ENCODE measurements around the gene KRTAP21-3. TPM values are rescaled to one million over a fixed set of nuclear protein-coding genes. Genes with fewer than 3 reads are reported as not detected.

KRTAP21-3 gene
- total and polyA plus RNA-seq, 10 of the 15 experiments (the other 5 are each of a cell fraction or from before 2014, with no cell fraction given), result not detected

DNA sequence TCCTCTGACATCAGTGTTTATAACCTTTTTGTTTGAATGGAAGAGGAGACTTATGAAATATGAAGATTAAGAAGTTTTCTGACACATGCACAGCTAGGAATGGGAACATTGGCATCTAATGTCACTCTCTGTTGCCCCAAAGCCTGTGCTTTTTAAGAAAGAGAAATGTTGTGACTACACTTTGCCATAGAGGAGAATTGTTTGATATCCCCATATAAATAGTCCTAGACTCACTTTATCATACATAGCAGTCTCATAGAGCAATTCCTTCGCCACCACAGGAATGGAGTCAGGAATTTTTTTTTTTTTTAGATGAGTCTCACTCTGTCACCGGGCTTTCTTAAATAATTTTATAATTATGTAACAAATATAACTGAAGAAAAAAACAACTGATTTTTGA lies 1.5 kb downstream of the KRTAP21-3 start:
- H3K36me3 ChIP-seq (ENCODE audit: control insufficient read depth in 2 of 2, insufficient read depth in 2 of 2, low read length in 1 of 2), result no peaks in the 10 kb centered on the region
- SMC1A ChIA-PET (ENCODE audit: uncharacterized antibody, unreplicated experiment), result interaction anchor here (0.6 kb wide), 1 partner anchor 253 kb away, joined by 3 read pairs; no protein-coding TSS in a partner anchor
- in situ Hi-C loops (cut with MboI), result no loop called here
- H3K27me3 ChIP-seq (replicated peaks in 1 of 2; ENCODE audit: control insufficient read depth in 2 of 2, insufficient read depth in 2 of 2, low read length in 1 of 2), result no peaks in the 10 kb centered on the region
- TF ChIP-seq PML (IDR thresholded peaks at IDR 0.05; ENCODE audit: low read length), result no peak
- TF ChIP-seq YBX1 (IDR thresholded peaks at IDR 0.05), result no peak
- TF ChIP-seq, protein P1, sequence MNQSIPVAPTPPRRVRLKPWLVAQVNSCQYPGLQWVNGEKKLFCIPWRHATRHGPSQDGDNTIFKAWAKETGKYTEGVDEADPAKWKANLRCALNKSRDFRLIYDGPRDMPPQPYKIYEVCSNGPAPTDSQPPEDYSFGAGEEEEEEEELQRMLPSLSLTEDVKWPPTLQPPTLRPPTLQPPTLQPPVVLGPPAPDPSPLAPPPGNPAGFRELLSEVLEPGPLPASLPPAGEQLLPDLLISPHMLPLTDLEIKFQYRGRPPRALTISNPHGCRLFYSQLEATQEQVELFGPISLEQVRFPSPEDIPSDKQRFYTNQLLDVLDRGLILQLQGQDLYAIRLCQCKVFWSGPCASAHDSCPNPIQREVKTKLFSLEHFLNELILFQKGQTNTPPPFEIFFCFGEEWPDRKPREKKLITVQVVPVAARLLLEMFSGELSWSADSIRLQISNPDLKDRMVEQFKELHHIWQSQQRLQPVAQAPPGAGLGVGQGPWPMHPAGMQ (IDR thresholded peaks at IDR 0.05; ENCODE audit: borderline replicate concordance), result no peak
- TF ChIP-seq MEF2A (IDR thresholded peaks at IDR 0.05; ENCODE audit: insufficient read depth, low read depth, low read length), result no peak
- DNase-seq (ENCODE audit: low read depth, low spot score) (no peak), ATAC-seq (no peak), FAIRE-seq (no peak)
- H3K27ac ChIP-seq (ENCODE audit: control insufficient read depth, insufficient read depth), result no peak overlapping the region
- POLR2A ChIA-PET, result no interaction called here
- H3K9ac ChIP-seq (ENCODE audit: control insufficient read depth, insufficient read depth, low read length), result no peak overlapping the region
- H2AFZ ChIP-seq (ENCODE audit: control insufficient read depth, low read depth, low read length), result no peak overlapping the region
- intact Hi-C loops (cut with micrococcal nuclease; ENCODE audit: unreplicated experiment), result no loop called here
- no peaks in the 10 kb centered on the region for H3K9me3 ChIP-seq (replicated peaks; ENCODE audit: control insufficient read depth, insufficient read depth, low read length)
- H3K79me2 ChIP-seq (ENCODE audit: control insufficient read depth, insufficient read depth, low read length), result no peaks in the 10 kb centered on the region
- H3K4me2 ChIP-seq (ENCODE audit: control insufficient read depth, insufficient read depth), result no peak overlapping the region
- H3K4me3 ChIP-seq, result no peak overlapping the region
- RAD21 ChIA-PET (ENCODE audit: unreplicated experiment), result no interaction called here
- CTCF ChIA-PET, result no interaction called here
- no peaks in the 10 kb centered on the region for H4K20me1 ChIP-seq (ENCODE audit: control insufficient read depth, insufficient read depth)
- BruUV-seq (replicated peaks), result no TSS peak
- 41% methylated on average over 2 of the region's 2 CpGs for WGBS (ENCODE audit: insufficient coverage, insufficient replicate concordance, low lambda C conversion rate, missing lambda C conversion rate)
- no peaks in the 10 kb centered on the region for H3K4me1 ChIP-seq (ENCODE audit: control insufficient read depth, insufficient read depth, low read length)

DNA sequence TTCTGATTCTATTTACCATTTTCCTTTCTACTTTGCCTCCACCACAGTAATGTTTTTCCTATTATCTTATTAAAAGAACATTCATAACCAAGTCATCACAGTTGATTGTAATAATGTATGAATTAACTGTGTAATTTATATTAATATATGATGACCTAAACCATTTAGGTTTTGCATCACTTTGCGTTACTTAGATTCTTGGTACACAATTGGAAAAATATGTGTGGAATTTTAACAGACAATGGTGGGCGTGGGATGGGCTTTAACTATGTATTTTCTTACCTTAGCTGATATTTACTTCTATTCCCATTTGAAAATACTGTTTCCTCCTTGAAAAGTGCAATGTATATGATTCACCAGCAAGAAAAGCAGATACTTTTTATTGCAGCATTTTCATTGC lies 3.6 kb downstream of the KRTAP21-3 start:
- SMC1A ChIA-PET (ENCODE audit: uncharacterized antibody, unreplicated experiment), result no interaction called here
- ATAC-seq (no peak), FAIRE-seq (no peak), DNase-seq (ENCODE audit: low read depth, low spot score) (no peak)
- intact Hi-C loops (cut with micrococcal nuclease; ENCODE audit: unreplicated experiment) (no loop called here), in situ Hi-C loops (cut with MboI) (no loop called here)
- Histone ChIP-seq H4K20me1 (ENCODE audit: control insufficient read depth, insufficient read depth) (no peaks in the 10 kb centered on the region), H3K9ac (ENCODE audit: control insufficient read depth, insufficient read depth, low read length) (no peak overlapping the region), H3K9me3 (replicated peaks; ENCODE audit: control insufficient read depth, insufficient read depth, low read length) (no peaks in the 10 kb centered on the region), H3K4me3 (no peak overlapping the region), H3K27me3 (replicated peaks in 1 of 2; ENCODE audit: control insufficient read depth in 2 of 2, insufficient read depth in 2 of 2, low read length in 1 of 2) (no peaks in the 10 kb centered on the region), H3K79me2 (ENCODE audit: control insufficient read depth, insufficient read depth, low read length) (no peaks in the 10 kb centered on the region), H3K4me1 (ENCODE audit: control insufficient read depth, insufficient read depth, low read length) (no peaks in the 10 kb centered on the region), H3K27ac (ENCODE audit: control insufficient read depth, insufficient read depth) (no peak overlapping the region), H3K36me3 (ENCODE audit: control insufficient read depth in 2 of 2, insufficient read depth in 2 of 2, low read length in 1 of 2) (no peaks in the 10 kb centered on the region), H2AFZ (ENCODE audit: control insufficient read depth, low read depth, low read length) (no peak overlapping the region), H3K4me2 (ENCODE audit: control insufficient read depth, insufficient read depth) (no peak overlapping the region)
- 20% methylated on average over 2 of the region's 2 CpGs for WGBS (ENCODE audit: insufficient coverage, insufficient replicate concordance, low lambda C conversion rate, missing lambda C conversion rate)
- RAD21 ChIA-PET (ENCODE audit: unreplicated experiment), result no interaction called here
- POLR2A ChIA-PET, result no interaction called here
- CTCF ChIA-PET, result no interaction called here
- BruUV-seq (replicated peaks), result no TSS peak
- TF ChIP-seq, protein P2, sequence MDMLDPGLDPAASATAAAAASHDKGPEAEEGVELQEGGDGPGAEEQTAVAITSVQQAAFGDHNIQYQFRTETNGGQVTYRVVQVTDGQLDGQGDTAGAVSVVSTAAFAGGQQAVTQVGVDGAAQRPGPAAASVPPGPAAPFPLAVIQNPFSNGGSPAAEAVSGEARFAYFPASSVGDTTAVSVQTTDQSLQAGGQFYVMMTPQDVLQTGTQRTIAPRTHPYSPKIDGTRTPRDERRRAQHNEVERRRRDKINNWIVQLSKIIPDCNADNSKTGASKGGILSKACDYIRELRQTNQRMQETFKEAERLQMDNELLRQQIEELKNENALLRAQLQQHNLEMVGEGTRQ (IDR thresholded peaks at IDR 0.05; ENCODE audit: borderline replicate concordance, low read depth, low read length), result no peak
- no peak for TF ChIP-seq CBX3 (IDR thresholded peaks at IDR 0.05; ENCODE audit: borderline replicate concordance, low read depth)
- TF ChIP-seq RBBP5 (conservative IDR thresholded peaks at IDR 0.05), result no peak
- TF ChIP-seq TBL1XR1 (IDR thresholded peaks at IDR 0.05; ENCODE audit: low read depth, low read length), result no peak
- no peak for TF ChIP-seq MEF2B (IDR thresholded peaks at IDR 0.05; ENCODE audit: partially characterized antibody, poor library complexity, severe bottlenecking)
- TF ChIP-seq ZNF207 (IDR thresholded peaks at IDR 0.05; ENCODE audit: borderline replicate concordance), result no peak
- TF ChIP-seq, protein P3, sequence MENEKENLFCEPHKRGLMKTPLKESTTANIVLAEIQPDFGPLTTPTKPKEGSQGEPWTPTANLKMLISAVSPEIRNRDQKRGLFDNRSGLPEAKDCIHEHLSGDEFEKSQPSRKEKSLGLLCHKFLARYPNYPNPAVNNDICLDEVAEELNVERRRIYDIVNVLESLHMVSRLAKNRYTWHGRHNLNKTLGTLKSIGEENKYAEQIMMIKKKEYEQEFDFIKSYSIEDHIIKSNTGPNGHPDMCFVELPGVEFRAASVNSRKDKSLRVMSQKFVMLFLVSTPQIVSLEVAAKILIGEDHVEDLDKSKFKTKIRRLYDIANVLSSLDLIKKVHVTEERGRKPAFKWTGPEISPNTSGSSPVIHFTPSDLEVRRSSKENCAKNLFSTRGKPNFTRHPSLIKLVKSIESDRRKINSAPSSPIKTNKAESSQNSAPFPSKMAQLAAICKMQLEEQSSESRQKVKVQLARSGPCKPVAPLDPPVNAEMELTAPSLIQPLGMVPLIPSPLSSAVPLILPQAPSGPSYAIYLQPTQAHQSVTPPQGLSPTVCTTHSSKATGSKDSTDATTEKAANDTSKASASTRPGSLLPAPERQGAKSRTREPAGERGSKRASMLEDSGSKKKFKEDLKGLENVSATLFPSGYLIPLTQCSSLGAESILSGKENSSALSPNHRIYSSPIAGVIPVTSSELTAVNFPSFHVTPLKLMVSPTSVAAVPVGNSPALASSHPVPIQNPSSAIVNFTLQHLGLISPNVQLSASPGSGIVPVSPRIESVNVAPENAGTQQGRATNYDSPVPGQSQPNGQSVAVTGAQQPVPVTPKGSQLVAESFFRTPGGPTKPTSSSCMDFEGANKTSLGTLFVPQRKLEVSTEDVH (IDR thresholded peaks at IDR 0.05; ENCODE audit: low read depth, partially characterized antibody), result no peak
- TF ChIP-seq BHLHE40 (IDR thresholded peaks at IDR 0.05; ENCODE audit: borderline replicate concordance in 1 of 2, low read depth in 2 of 2, low read length in 1 of 2), result no peak
- no peak for TF ChIP-seq ZNF622 (IDR thresholded peaks at IDR 0.05)
- TF ChIP-seq ZSCAN29 (IDR thresholded peaks at IDR 0.05), result no peak

All from GM12878 (cell line).